ENCODE data around the gene HRAS. TPM values are rescaled to one million over a fixed set of nuclear protein-coding genes. Genes with fewer than 3 reads are reported as not detected.

Gene HRAS
- total RNA-seq, 2 experiments from 2014 or later = 23.7 to 23.9 TPM

DNA sequence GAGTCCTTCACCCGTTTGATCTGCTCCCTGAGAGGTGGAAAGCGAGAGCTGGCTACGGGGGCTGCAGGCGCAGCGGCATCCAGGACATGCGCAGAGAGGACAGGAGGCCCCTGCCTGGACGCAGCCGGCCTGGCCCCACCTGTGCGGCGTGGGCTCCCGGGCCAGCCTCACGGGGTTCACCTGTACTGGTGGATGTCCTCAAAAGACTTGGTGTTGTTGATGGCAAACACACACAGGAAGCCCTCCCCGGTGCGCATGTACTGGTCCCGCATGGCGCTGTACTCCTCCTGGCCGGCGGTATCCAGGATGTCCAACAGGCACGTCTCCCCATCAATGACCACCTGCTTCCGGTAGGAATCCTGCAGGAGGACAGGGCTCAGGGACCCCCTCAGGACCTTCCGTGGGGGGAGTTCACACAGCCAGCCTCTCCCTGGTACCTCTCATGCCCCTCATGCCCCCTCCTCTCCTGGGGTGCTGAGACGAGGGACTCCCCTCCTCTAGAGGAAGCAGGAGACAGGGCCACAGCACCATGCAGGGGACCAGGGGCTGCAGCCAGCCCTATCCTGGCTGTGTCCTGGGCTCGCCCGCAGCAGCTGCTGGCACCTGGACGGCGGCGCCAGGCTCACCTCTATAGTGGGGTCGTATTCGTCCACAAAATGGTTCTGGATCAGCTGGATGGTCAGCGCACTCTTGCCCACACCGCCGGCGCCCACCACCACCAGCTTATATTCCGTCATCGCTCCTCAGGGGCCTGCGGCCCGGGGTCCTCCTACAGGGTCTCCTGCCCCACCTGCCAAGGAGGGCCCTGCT lies 1.6 kb downstream of the HRAS start:
- TF ChIP-seq, protein P1, sequence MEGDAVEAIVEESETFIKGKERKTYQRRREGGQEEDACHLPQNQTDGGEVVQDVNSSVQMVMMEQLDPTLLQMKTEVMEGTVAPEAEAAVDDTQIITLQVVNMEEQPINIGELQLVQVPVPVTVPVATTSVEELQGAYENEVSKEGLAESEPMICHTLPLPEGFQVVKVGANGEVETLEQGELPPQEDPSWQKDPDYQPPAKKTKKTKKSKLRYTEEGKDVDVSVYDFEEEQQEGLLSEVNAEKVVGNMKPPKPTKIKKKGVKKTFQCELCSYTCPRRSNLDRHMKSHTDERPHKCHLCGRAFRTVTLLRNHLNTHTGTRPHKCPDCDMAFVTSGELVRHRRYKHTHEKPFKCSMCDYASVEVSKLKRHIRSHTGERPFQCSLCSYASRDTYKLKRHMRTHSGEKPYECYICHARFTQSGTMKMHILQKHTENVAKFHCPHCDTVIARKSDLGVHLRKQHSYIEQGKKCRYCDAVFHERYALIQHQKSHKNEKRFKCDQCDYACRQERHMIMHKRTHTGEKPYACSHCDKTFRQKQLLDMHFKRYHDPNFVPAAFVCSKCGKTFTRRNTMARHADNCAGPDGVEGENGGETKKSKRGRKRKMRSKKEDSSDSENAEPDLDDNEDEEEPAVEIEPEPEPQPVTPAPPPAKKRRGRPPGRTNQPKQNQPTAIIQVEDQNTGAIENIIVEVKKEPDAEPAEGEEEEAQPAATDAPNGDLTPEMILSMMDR (IDR thresholded peaks at IDR 0.05) = no peak
- DNase-seq (peak in 2 of 14 experiments; percentile 32 to 45), ATAC-seq (ENCODE audit: poor library complexity) (no peak)
- Histone ChIP-seq H3K4me1 (ENCODE audit: insufficient read depth, low read length) (peaks cover 44% of the 10 kb centered on the region), H3K27ac (ENCODE audit: low read depth in 1 of 2, low read length in 2 of 2) (no peak overlapping the region), H3K36me3 (ENCODE audit: insufficient read depth, low read length) (peaks cover 26% of the 10 kb centered on the region), H3K9me3 (ENCODE audit: control insufficient read depth in 1 of 2, insufficient read depth in 1 of 2, low read length in 2 of 2) (no peaks in the 10 kb centered on the region), H3K27me3 (ENCODE audit: control insufficient read depth in 1 of 2, insufficient read depth in 2 of 2, low read length in 2 of 2) (no peaks in the 10 kb centered on the region), H3K4me3 (ENCODE audit: low read length) (peak overlapping the region; percentile 71)
- Mint-ChIP-seq H3K27me3 (no peaks in the 10 kb centered on the region), H3K9me3 (no peaks in the 10 kb centered on the region), H3K27ac (no peak overlapping the region), H3K36me3 (ENCODE audit: low read depth) (peaks cover 13% of the 10 kb centered on the region), H3K4me1 (ENCODE audit: low read depth) (peaks cover 16% of the 10 kb centered on the region), H3K4me3 (peak overlapping the region; percentile 54)
- intact Hi-C loops (cut with DNase I, micrococcal nuclease) = no loop called here
- POLR2A ChIA-PET = interaction anchor here (1.6 kb wide), 1 partner anchor 15 kb away, joined by 3 read pairs; no protein-coding TSS in a partner anchor
- CTCF ChIA-PET = no interaction called here

DNA sequence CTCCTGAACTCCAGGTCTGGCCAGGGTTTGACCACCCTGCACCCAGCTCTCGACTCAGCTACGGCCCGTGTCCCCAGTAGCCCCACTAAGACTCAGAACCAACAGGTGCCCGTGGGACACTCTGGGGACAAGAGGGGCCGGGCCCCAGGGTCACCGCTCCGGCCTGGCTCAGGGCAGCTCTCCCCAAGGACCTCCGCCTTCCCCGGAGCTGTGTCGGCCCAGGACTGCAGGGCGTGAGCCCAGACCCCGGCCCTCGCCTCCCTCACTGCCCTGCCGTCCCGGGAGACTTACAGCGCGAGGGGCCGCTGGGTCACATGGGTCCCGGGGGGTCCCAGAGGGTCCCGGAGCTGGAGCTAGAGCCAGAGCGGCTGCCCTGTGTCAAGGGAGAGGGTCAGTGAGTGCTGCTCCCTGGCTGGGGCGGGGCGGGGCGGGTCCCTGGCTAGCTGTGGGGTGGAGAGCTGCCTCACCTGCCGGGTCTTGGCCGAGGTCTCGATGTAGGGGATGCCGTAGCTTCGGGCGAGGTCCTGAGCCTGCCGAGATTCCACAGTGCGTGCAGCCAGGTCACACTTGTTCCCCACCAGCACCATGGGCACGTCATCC lies 2.3 kb downstream of the HRAS start:
- Histone ChIP-seq H3K4me1 (ENCODE audit: insufficient read depth, low read length) (peaks cover 38% of the 10 kb centered on the region), H3K27ac (ENCODE audit: low read depth in 1 of 2, low read length in 2 of 2) (no peak overlapping the region), H3K4me3 (ENCODE audit: low read length) (no peak overlapping the region), H3K36me3 (ENCODE audit: insufficient read depth, low read length) (peaks cover 26% of the 10 kb centered on the region), H3K27me3 (ENCODE audit: control insufficient read depth in 1 of 2, insufficient read depth in 2 of 2, low read length in 2 of 2) (no peaks in the 10 kb centered on the region), H3K9me3 (ENCODE audit: control insufficient read depth in 1 of 2, insufficient read depth in 1 of 2, low read length in 2 of 2) (no peaks in the 10 kb centered on the region)
- Mint-ChIP-seq H3K4me3 (peak overlapping the region; percentile 42), H3K36me3 (ENCODE audit: low read depth) (peaks cover 13% of the 10 kb centered on the region), H3K27me3 (no peaks in the 10 kb centered on the region), H3K27ac (no peak overlapping the region), H3K9me3 (no peaks in the 10 kb centered on the region), H3K4me1 (ENCODE audit: low read depth) (peaks cover 15% of the 10 kb centered on the region)
- no peak for ATAC-seq (ENCODE audit: poor library complexity)
- TF ChIP-seq, protein P1 (IDR thresholded peaks at IDR 0.05) = no peak
- intact Hi-C loops (cut with DNase I, micrococcal nuclease) = no loop called here
- CTCF ChIA-PET = no interaction called here
- POLR2A ChIA-PET = interaction anchor here (1.6 kb wide), 1 partner anchor 14 kb away, joined by 3 read pairs; no protein-coding TSS in a partner anchor
- DNase-seq = peak in 1 of 14 experiments; percentile 50

- TF ChIP-seq, protein P1 (IDR thresholded peaks at IDR 0.05) = no peak
- ChIA-PET POLR2A (no interaction called here), CTCF (no interaction called here)
- Mint-ChIP-seq H3K36me3 (ENCODE audit: low read depth) (peaks cover 13% of the 10 kb centered on the region), H3K9me3 (no peaks in the 10 kb centered on the region), H3K27ac (no peak overlapping the region), H3K4me3 (peak overlapping the region; percentile 66), H3K4me1 (ENCODE audit: low read depth) (peaks cover 10% of the 10 kb centered on the region), H3K27me3 (no peaks in the 10 kb centered on the region)
- ATAC-seq (ENCODE audit: poor library complexity) (no peak), DNase-seq (peak in 1 of 14 experiments; percentile 42)
- Histone ChIP-seq H3K27me3 (ENCODE audit: control insufficient read depth in 1 of 2, insufficient read depth in 2 of 2, low read length in 2 of 2) (no peaks in the 10 kb centered on the region), H3K4me3 (ENCODE audit: low read length) (no peak overlapping the region), H3K36me3 (ENCODE audit: insufficient read depth, low read length) (peaks cover 26% of the 10 kb centered on the region), H3K4me1 (ENCODE audit: insufficient read depth, low read length) (peaks cover 33% of the 10 kb centered on the region), H3K9me3 (ENCODE audit: control insufficient read depth in 1 of 2, insufficient read depth in 1 of 2, low read length in 2 of 2) (no peaks in the 10 kb centered on the region), H3K27ac (ENCODE audit: low read depth in 1 of 2, low read length in 2 of 2) (no peak overlapping the region)
- intact Hi-C loops (cut with DNase I, micrococcal nuclease) = no loop called here
These were observed 2.8 kb downstream of the HRAS start for GRCh38 chr11:532527-532985.

All from CD4-positive, alpha-beta T cell (primary cell).